ENCODE data around the gene ECE1.
"Not testable (repeated sequence)": the region's sequence is repeated elsewhere in the genome, so short reads cannot be mapped to it uniquely, and the experiment has no call there.

Gene ECE1

GRCh38 chr1:21249940-21250493 is 40.2 kb downstream of the ECE1 start:
- DNase-seq (ENCODE audit: low spot score), result no peak

- DNase-seq (ENCODE audit: low spot score), result no peak
Observed at GRCh38 chr1:21247892-21248715, 42.2 kb downstream of the ECE1 start.

GRCh38 chr1:21246905-21247642 is 43.2 kb downstream of the ECE1 start:
- DNase-seq (ENCODE audit: low spot score), result no peak

- no peak for DNase-seq (ENCODE audit: low spot score)
Observed at GRCh38 chr1:21245688-21246229, 44.5 kb downstream of the ECE1 start.

- DNase-seq (ENCODE audit: low spot score), result no peak
Observed at GRCh38 chr1:21244986-21245687, 45.1 kb downstream of the ECE1 start.

- DNase-seq (ENCODE audit: low spot score), result no peak
Observed at GRCh38 chr1:21244154-21244553, 46.1 kb downstream of the ECE1 start.

- DNase-seq (ENCODE audit: low spot score), result no peak
Observed at GRCh38 chr1:21242846-21243245, 47.4 kb downstream of the ECE1 start.

- DNase-seq (ENCODE audit: low spot score), result no peak
Observed at GRCh38 chr1:21241771-21242581, 48.3 kb downstream of the ECE1 start.

- no peak for DNase-seq (ENCODE audit: low spot score)
Observed at GRCh38 chr1:21240706-21241105, 49.6 kb downstream of the ECE1 start.

GRCh38 chr1:21239221-21239620 is 51.0 kb downstream of the ECE1 start:
- DNase-seq (ENCODE audit: low spot score), result no peak

GRCh38 chr1:21238141-21238800 is 52.0 kb downstream of the ECE1 start:
- no peak for DNase-seq (ENCODE audit: low spot score)

GRCh38 chr1:21237446-21238088 is 52.7 kb downstream of the ECE1 start:
- no peak for DNase-seq (ENCODE audit: low spot score)

GRCh38 chr1:21236178-21236577 is 54.1 kb downstream of the ECE1 start:
- DNase-seq (ENCODE audit: low spot score), result no peak

GRCh38 chr1:21234779-21235178 is 55.5 kb downstream of the ECE1 start:
- DNase-seq (ENCODE audit: low spot score), result peak; percentile 43

- no peak for DNase-seq (ENCODE audit: low spot score)
Observed at GRCh38 chr1:21233490-21233889, 56.8 kb downstream of the ECE1 start.

GRCh38 chr1:21232044-21232443 is 58.2 kb downstream of the ECE1 start:
- peak; percentile 69 for DNase-seq (ENCODE audit: low spot score)

- no peak for DNase-seq (ENCODE audit: low spot score)
Observed at GRCh38 chr1:21229246-21230000, 60.8 kb downstream of the ECE1 start.

- DNase-seq (ENCODE audit: low spot score), result not testable (repeated sequence)
Observed at GRCh38 chr1:21228224-21228623, 62.0 kb downstream of the ECE1 start.

- DNase-seq (ENCODE audit: low spot score), result no peak
Observed at GRCh38 chr1:21225065-21225464, 65.2 kb downstream of the ECE1 start.

All from AG08396 (cell line).